Kidney (tissue), 14 donors: ENCODE measurements around the gene FAM53A. TPM values are rescaled to one million over a fixed set of nuclear protein-coding genes. Genes with fewer than 3 reads are reported as not detected.

Experiments
- DNase-seq, 5 donors: peaks; one replicate each; pipeline ENCODE4 v3.0.0-alpha.2; 2013 to 2020
- FAIRE-seq: peaks from 2 replicates; lab custom pipeline; 2012; peaks lifted over from hg19 to GRCh38; lab: Jason Lieb, UNC
- H3K27ac ChIP-seq, 2 donors: one replicate each; pipeline ENCODE4 v1.7.0; 2013; ENCODE audit warnings: low read depth in 2 of 2, low read length in 2 of 2, inconsistent platforms in 1 of 2
- H3K27me3 ChIP-seq: one replicate; pipeline ENCODE4 v1.7.1; 2013; ENCODE audit warnings: low read length, inconsistent platforms; ENCODE audit not compliant: control insufficient read depth, insufficient read depth
- H3K36me3 ChIP-seq, 3 donors: one replicate each; pipeline versions ENCODE4 v1.7.0 to v1.7.1; 2013; ENCODE audit warnings: low read length in 3 of 3, control low read depth in 1 of 3, inconsistent platforms in 1 of 3; ENCODE audit not compliant: insufficient read depth in 3 of 3, control insufficient read depth in 2 of 3
- H3K4me1 ChIP-seq, 3 donors: one replicate each; pipeline versions ENCODE4 v1.7.0 to v1.7.1; 2013; ENCODE audit warnings: low read length in 3 of 3, inconsistent platforms in 1 of 3, low read depth in 1 of 3; ENCODE audit not compliant: control insufficient read depth in 2 of 3, insufficient read depth in 2 of 3
- H3K4me3 ChIP-seq, 3 donors: one replicate each; pipeline versions ENCODE4 v1.7.0 to v1.8.1; 2013; ENCODE audit warnings: low read length in 3 of 3, control low read depth in 1 of 3, inconsistent platforms in 1 of 3
- H3K9ac ChIP-seq, 3 donors: one replicate each; pipeline versions ENCODE4 v1.7.0 to v1.7.1; 2013; ENCODE audit warnings: low read length in 3 of 3, control low read depth in 1 of 3, inconsistent platforms in 1 of 3
- H3K9me3 ChIP-seq, 3 donors: one replicate each; pipeline versions ENCODE4 v1.7.0 to v1.7.1; 2013; ENCODE audit warnings: low read length in 3 of 3, control low read depth in 1 of 3, inconsistent platforms in 1 of 3; ENCODE audit not compliant: control insufficient read depth in 2 of 3, insufficient read depth in 1 of 3
- CTCF ChIP-seq: IDR thresholded peaks from 3 replicates; pipeline ENCODE4 v1.5.1; 2012; ENCODE audit warnings: mild to moderate bottlenecking, moderate library complexity, borderline replicate concordance; ENCODE audit not compliant: insufficient read depth; ENCODE audit errors: extremely low read depth
- intact Hi-C: fragments of 100-400 bp; cut with DNase I; formaldehyde crosslinking; loops from one replicate; pipeline ENCODE4 v1.11.1; 2022
- polyA plus RNA-seq: library from polyadenylated mRNA; stranded (reverse); fragments of 350-450 nt; fragmentation: Illumina TruSeq; extraction: RNeasy Lipid Tissue Mini Kit (QIAGEN cat#74804); gene quantifications from one replicate; pipeline ENCODE4 v1.2.3, GENCODE V29; 2014; ENCODE audit warnings: low read depth, low replicate concordance; ENCODE audit not compliant: insufficient read depth
- total RNA-seq: library from RNA; stranded (reverse); fragmentation: NEBNext Ultra II Directional; extraction: Animal tissue kit (Norgen Biotek cat#: 25700); gene quantifications from one replicate; pipeline ENCODE4 v1.2.1, GENCODE V29; 2021
- donor health status: control.
- donor health status: control.
- donor health status: control.
- donor health status: control.
- donor health status: control.
- donor health status: DM: yes; HTN: yes; CAD: no.
- donor health status: Normal renal cell carcinoma (clear cell type).

The FAM53A gene
- total and polyA plus RNA-seq, 2 donors from 2014 or later: 1.2 to 2.9 TPM

DNA sequence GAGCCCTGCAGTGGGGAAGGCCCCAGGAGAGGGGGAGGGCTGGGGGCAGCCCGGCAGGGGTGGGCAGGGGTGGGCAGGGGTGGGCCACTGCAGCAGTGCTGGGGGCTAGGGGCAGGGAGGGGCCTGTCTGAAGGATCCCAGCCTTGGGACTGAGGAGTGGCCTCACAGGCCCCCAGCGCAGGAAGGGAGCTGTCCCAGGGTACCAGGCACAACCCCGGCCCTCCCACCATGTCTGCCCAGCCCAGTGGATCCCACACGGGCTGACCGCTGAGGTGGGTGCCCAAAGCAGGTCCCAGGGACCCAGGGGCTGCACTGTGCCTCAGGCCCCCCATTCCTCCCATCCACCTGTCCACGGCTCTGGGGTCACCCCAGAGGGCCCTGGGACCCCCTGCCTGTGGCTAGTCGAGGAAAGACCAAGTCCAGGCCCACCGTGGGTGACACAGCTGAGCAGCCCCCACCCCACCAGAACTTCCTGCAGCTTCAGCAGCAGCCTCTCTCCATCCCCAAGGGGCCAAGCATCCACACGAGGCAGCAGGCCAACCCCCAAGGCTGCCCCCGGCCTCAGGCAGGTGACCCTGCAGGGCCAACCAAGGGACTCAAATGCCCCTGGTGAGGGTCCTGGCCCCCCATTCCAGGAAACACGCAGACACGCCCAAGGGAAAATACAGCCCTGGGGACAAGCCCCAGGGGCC is 46.4 kb downstream of the FAM53A start:
- no peak overlapping the region for H3K4me3 ChIP-seq
- TF ChIP-seq CTCF: no peak
- H3K36me3 ChIP-seq: no peaks in the 10 kb centered on the region
- peaks cover 0 to 7% (median 0%) of the 10 kb centered on the region in 3 donors for H3K4me1 ChIP-seq
- DNase-seq (no peak), FAIRE-seq (no peak)
- no peak overlapping the region for H3K9ac ChIP-seq
- no peak overlapping the region for H3K27ac ChIP-seq
- intact Hi-C loops: no loop called here
- no peaks in the 10 kb centered on the region for H3K27me3 ChIP-seq
- no peaks in the 10 kb centered on the region for H3K9me3 ChIP-seq

GRCh38 chr4:1636490-1637211 is 47.5 kb downstream of the FAM53A start:
- no peaks in the 10 kb centered on the region for H3K27me3 ChIP-seq
- intact Hi-C loops: no loop called here
- H3K4me3 ChIP-seq: no peak overlapping the region
- H3K9me3 ChIP-seq: no peaks in the 10 kb centered on the region
- peak in 1 of 5 donors; percentile 71 for DNase-seq
- peaks cover 0 to 7% (median 0%) of the 10 kb centered on the region in 3 donors for H3K4me1 ChIP-seq
- no peak overlapping the region for H3K9ac ChIP-seq
- no peak for FAIRE-seq
- TF ChIP-seq CTCF: no peak
- H3K27ac ChIP-seq: no peak overlapping the region
- no peaks in the 10 kb centered on the region for H3K36me3 ChIP-seq

GRCh38 chr4:1635464-1635863 is 48.6 kb downstream of the FAM53A start:
- Histone ChIP-seq H3K4me3 (no peak overlapping the region), H3K27ac (no peak overlapping the region), H3K36me3 (no peaks in the 10 kb centered on the region), H3K27me3 (no peaks in the 10 kb centered on the region), H3K4me1 (peaks cover 0 to 5% (median 0%) of the 10 kb centered on the region in 3 donors), H3K9ac (no peak overlapping the region), H3K9me3 (no peaks in the 10 kb centered on the region)
- DNase-seq (no peak), FAIRE-seq (no peak)
- intact Hi-C loops: no loop called here
- TF ChIP-seq CTCF: no peak
